Stimulated activated CD8-positive, alpha-beta memory T cell treated with anti-CD3 and anti-CD28 coated beads, Interleukin-4, amount 100 ng/mL, for 24 hours (primary cell): ENCODE results near the gene PPM1K.
A peak's percentile ranks its signal among the peaks of the same experiment; 100 is the strongest.
"Not testable (repeated sequence)": the region's sequence is repeated elsewhere in the genome, so short reads cannot be mapped to it uniquely, and the experiment has no call there.

Experiments
- DNase-seq: peaks from one replicate; pipeline ENCODE4 v3.0.0-alpha.2; 2020; ENCODE audit warnings: low read depth

Gene PPM1K

DNA sequence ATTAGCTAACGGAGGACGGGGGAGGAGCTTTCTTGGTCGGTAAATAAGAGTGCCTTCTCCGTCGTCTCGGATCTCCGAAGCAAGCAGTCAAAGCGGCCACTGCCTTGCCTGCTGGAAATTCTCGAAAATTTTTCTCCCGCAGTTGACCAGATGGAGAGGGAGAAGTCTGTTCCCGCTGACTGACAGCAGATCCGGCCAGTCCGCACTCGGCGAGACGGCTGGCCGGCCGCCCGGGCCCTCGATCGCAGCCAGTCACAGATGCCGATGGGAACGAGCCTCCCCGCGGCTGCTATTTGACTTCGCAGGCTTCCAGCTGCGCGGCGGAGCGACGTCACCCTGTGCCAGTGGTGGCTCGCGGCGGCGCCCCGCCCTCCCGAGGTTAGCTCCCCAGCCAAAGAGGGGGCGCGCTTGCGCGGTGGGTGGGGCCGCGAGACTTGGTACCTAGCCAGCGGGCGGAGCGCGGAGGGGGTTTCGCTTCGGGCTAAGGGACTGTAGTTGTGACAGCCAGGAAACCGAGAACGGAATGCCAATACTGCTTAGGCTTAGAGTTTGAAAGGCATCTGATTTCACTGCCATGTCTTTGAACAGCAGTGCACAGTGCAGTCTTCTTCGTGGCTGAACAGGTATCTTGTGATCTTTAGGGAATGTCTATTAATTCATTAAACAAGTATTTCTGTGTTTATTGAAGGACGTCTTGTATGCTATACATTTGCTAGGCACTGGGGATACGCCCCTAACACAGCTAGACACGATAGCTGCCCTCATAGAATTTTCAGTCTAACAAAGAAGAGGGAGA lies at the start of gene PPM1K:
TSS of gene PPM1K (minus strand) at position 123 of the 796 bp plus-strand sequence. CDS start 5,978 bp downstream, outside the sequence.
- peak; percentile 99 for DNase-seq

DNA sequence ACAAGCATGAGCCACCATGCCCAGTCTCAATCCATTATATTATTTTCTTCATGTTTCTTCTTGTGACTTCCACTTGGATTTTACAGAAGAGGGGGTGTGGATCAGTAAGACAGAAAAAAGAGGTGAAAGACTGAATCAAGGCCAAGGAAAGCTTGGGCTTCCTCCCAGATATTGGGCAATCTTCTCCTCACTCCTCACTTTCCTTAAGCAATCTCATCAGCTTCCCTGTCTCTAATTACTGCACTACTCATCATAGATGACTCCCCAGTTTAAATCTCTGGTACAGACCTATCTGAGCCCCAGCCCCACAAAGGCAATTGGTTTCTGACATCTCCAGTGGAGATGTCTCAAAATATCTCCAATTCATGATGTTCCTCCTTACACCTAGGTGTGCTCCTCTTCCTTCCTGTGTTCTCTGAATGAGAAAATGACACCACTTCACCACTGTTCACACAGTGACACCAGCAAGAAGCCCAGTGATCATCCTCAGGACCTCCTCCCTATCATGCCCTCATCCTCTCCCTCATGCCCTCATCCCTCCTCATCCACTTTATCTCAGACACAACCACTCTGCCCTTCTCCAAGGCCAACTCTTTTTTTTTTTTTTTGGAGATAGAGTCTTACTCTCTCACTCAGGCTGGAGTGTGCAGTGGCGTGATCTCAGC lies 49.5 kb upstream of the PPM1K start:
- DNase-seq, result no peak

DNA sequence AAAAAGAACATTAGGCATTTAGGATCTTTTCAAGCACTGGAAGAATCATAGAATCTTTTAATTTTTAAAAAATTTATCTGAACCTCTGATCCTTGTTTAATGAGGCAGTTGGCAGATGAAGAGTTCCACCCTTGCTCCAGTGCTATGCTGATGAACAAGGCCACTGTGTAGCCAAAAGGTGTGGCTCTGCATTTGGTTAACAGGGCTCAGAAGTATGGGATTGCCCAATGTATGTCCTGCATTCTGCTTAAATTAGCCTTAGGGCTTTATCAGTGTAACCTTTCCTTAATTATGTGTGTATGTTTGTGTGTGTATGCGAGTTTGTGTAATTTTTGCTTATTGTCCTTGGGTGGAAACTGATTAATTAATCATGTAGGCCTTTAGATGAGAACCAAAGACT lies 43.3 kb upstream of the PPM1K start:
- no peak for DNase-seq

DNA sequence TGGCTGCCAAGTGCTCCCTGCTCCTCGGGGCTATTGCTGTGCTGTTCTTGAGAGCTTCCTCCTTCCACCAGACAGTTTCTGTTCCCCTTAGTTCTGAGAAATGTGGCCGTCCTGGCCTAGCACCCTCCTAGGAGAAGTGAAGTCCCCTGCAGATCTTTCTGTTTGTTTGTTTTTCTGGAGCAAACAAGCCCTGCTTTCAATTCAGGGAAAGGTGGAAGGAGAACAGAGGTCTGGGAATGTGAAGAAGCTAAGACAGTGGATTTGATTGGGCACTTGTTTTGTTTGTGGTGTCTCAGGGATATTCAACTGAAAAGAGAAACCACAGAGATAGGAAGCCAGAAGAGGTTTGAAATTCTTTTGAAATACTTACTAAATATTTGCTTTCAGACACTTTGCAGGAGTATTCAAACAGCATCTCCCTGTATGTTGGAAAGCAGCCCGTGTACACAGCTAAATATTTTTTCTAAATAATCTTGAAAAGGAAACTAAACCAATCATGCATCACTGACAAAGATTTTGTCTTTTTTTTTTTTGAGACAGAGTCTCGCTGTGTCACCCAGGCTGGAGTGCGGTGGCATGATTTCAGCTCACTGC lies 36.5 kb upstream of the PPM1K start:
- DNase-seq, result no peak

DNA sequence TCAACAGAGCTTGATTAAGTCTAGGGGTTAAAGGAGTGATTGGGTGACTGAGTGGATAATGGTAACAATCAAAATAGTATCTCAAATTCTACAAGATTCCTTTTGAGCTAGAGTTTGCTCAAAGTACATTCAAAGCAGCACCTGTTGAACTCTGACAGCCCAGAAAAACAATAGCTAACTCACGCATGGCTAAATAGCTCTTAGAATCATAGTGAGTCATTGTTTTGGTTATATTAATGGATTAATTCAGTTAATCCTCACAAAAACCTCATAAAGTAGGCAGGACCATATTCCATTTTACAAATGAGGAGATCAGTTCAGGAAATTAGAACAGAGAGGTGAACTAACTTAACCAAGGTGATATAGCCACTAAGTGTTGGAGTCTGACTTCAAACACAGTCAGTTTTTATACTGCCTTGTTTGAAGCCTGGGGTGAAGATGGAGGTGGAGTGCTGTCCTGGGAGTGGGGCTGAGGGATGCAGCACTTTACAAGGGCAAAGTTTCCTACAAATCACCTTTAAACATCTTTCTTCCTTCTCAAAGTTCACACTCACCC lies 35.9 kb upstream of the PPM1K start:
- DNase-seq, result no peak

DNA sequence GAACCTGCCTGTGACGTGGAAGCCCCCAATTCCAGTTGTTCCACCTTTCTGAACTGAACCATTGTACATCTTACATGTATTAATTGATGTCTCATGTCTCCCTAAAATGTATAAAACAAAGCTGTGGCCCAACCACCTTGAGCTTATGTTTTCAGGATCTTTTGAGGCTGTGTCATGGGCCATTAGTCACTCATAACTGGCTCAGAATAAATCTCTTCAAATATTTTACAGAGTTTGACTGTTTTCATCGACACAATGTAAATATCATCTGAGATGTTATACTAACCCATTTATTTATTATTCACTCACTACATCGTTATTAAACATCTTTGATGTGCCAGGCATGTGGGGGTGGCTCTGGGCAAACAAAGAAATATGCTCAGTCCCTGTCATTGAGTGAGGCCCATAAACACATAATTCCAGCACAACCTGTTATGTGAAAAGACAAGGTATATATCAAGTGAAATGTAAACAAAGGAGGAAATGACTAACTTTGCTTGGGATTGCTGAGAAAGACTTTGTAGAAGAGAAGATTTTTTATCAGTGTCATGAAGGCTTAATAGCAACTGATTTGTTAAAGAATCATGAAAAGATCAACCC lies 34.5 kb upstream of the PPM1K start:
- DNase-seq, result no peak

DNA sequence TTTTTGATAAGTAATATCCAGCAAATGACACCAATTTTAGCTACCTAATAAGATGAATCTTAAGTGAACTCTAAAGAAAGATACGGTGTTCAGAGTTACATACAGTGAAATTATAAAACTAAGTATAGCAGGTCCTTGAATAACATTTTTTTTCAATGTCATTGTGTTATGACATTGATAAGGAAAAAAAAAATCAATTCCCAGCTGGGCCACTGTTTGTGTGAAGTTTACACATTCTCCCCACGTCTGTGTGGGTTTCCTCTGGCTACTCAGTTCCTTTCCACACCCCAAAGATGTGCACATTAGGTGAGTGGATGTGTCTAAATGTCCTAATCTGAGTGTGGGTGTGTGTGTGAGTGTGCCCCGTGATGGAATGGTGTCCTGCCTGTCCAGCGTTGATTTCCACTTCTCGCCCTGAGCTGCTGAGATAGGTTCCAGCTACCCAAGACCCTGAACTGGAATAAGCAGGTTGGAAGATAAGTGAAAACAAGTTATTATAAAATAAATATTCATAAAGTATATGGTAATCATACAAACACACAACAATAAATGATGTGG lies 31.2 kb upstream of the PPM1K start:
- no peak for DNase-seq

DNA sequence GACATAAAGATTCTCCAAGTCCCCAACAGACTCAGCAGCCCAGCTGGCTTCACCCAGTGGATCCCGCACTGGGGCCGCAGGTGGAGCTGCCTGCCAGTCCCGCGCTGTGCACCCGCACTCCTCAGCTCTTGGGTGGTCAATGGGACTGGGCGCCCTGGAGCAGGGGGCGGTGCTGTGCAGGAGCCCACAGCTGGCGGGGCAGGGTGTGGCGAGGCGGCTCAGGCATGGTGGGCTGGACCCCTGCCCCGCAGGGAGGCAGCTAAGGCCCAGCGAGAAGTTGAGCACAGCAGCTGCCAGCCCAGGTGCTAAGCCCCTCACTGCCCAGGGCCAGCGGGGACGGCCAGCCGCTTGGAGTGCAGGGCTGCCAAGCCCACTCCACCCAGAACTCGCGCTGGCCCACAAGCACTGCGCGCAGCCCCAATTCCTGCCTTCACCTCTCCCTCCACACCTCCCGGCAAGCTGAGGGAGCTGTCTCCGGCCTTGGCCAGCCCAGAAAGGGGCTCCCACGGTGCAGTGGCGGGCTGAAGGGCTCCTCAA lies 28.8 kb upstream of the PPM1K start:
- not testable (repeated sequence) for DNase-seq

DNA sequence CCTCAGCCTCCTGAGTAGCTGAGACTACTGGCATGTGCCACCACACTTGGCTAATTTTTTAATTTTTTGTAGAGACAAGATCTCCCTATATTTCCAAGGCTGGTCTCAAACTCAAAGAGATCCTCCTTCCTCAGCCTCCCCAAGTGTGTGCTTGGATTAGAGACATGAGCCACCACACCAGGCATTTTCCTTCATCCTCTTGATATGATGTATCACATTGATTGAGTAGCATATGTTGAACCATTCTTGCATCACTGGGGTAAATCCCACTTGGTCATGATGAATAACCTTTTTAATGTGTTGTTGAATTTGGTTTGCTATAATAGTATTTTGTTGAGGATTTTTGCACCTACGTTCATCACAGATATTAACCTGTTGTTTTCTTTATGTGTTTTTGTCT lies 24.2 kb upstream of the PPM1K start:
- no peak for DNase-seq

DNA sequence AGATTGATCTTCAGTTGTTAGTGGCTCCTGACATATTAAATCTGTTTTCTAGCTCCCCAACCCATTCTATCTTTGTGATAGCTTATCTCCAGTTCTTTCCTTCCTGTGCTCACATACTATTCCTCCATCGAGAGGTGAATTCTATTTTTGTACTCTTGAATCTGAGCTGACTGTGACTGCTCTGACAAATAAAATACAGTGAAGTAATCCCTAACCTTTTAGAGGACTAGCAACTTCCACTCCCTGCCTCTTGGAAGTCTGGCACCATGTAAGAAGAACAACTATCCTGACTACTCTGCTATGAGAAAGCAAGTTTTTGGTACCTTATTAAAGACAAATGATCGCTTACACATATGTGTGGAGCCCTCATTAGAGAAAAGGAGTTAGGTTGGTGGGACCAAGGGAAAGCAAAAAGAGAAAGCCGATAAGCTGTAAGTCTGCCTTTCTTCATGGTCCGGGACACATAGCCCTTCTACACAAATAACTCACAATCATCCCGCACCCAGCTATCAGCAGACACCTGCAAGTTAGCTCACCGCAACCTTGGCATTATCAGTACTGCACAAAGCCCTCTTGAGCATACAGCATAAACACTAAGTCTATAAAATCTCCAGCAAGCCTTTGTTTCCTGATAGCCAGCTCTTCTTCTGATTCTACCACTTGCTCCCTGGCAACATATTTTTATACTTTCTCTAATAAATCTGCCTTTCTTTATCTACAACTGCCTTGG lies 13.5 kb upstream of the PPM1K start:
- no peak for DNase-seq

DNA sequence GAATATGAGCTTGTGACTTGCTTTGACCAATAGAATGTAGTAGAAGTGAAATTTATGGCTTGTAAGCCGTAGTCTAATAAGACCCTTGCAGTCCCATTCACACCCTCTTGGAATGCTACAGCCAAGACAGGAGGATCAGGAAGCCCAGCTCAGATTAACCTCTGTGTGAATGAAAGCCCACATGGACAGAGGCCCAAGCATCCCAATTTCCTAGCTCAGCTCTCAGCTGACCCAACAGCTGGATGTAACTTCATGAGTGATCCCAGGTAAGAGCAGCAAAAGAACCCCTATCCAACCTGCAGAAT lies 12.8 kb upstream of the PPM1K start:
- DNase-seq, result no peak

DNA sequence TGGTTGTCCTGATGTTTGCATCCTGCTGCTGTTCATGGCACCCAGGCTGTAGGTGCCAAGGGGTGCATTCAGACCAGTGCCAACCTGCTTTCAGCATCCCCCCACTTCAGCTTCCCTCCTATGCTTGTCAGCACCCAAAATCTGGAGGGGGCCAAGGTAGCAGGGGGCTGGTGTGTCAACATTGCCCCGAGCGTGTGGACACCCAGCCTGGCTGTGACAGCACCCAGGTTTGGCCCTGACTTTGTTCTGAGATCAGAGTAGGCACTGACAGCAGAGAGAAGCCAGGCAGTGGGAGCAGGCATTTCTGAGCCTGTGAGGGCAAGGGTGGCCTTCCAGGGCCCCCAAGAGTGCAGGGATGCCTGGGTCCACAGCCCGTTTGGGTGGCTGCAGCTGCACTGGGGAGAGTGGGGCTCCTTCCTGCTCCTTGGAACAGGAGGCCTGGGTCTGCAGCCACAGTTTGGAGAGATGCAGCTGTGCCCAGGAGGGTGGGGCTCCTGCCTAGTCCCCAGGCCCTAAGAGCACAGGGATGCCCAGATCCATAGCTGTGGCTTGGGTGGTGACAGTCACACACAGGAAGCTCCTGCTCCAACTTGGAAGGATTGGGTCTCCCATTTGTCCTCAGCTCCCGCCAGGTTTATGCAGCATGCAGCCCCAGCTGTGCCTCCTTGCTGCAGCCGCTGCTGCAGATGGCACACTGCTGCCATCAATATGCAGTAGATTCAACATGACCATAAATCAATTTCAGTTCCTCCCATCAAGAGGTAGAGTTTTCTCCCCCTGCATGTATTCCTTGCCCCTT lies 12.3 kb upstream of the PPM1K start:
- no peak for DNase-seq

DNA sequence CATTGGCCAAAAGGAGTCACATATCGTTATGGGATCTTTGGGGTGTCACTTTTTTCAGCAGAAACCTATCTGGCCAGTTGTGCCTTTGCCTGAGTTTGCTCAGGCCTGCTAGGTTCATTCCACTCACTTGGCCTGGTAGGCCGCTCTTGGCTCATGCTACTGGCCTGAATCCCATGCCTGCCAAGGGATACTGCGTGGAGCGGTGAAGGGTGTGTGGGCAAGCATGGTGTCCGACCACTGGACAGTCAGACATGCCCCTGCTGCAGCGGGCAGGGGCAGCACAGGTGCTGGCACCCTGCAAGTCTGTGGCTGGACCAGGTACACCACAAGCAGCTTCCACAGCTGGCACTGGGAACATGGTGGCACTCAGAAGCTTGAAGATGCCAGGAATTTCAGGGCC lies 11.3 kb upstream of the PPM1K start:
- no peak for DNase-seq

DNA sequence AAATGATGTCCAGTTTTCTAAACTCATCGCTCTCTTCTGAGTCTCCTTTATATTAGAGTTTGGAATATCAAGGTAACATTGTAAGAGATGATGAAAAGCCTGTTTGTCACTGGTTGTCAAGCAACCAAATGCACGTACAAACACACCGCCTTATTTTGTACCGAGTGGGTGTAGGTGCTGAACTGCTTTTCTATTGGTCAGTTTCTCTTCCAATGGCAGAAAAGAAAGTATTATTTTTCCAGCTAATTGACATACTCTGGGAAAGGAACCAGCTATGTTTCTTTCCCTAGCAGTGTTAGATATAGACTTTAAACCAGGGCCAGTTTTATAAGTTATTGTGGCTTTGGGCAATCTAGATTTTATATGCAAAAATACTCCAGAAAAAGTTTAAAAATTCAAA lies 6.6 kb upstream of the PPM1K start:
- no peak for DNase-seq

DNA sequence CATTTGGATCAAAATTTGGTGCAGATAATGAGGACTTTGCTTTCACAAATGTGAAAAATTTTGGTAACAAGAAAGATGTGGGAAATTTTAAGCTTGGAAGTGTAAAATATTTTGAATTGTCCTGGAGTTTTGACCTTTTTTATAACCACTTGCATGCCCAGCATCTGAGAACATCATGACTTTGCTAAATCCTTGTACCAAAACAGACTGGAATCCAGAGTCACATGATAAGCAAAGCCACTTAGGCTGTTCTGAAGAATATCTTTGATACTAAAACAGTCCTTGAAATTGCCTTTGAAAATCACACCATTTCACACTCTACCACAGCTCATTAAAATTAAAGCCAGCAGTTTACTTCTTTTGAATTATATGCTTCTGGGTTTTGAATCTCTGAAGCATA lies 2.5 kb upstream of the PPM1K start:
- DNase-seq, result no peak

DNA sequence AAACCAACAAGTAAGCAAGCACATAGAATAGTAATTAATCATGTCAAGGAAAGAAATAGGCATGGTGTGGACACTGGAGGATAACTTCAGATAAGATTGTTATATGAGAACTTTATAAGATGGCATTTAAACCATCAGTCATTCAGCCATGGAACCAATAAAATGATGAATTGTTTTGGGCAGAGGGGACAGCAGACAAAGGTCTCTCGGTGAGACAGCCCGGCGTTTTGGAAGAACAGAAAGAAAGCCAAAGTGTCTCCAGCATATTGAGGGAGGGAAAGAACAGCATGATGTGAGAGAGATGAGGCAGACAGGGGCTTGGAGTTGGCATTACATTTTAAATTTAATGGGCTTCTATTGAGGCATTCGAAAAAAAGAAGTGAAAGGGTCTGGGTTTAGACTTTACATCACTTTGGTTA lies 883 bp upstream of the PPM1K start:
- DNase-seq, result no peak

DNA sequence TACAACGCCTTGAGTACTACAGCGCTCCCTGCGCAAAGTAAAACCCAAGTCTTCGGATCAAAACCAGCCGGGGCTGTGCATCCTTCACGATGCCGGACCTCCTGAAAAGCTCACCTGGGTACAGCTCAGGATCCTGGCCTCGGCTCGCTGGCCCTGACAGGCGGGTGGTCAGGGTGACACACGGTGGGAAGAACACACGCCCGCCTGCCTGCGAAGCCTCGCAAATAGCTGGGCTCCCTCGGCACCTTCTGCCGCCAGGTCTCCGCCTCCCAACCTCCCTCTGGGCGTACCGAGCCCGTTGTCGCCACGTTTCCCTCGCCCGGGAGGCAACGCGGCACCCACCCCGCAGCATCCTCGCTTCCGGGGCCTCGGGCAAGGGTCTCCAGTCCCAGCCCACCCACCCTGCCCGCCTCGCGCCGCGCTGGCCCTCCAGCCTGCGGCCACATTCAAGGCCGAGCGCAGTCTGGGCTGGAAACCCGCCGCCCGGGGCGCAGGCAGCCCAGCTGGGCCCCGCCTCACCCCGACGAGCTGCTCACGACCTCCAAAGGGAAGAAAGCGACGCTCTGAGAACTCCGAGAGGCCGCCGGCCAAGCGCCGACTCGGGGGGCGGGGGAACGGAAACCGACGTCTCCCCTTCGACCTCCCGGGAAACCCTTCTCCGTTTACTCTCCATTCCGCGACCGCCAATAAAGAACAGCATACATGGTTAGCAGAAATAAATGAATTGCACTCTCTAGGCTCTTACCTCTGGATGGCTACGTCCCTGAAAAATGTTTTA lies 511 bp downstream of the PPM1K start:
- peak; percentile 52 for DNase-seq

DNA sequence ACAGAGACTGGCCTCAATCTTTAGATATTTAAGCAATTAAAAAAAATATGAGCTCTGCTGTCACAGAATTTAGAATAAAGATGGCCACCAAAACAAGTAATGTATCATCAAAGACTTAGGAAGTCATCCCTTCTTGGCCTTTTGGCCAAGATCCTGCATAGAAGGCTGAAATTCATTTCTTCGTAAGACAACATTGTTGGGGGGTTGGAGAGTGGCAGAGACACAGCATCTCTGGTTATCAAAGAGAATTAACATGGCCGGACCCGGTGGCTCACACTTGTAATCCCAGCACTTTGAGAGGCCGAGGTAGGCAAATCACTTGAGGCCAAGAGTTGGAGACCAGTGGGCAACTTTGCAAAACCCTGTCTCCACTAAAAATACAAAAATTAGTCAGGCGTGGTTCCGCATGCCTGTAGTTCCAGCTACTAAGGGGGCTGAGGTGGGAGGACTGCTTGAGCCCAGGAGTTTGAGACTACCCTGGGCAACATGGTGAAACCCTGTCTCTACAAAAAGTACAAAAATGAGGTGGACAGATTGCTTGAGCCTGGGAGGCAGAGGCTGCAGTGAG lies 4.0 kb downstream of the PPM1K start:
- DNase-seq, result no peak

DNA sequence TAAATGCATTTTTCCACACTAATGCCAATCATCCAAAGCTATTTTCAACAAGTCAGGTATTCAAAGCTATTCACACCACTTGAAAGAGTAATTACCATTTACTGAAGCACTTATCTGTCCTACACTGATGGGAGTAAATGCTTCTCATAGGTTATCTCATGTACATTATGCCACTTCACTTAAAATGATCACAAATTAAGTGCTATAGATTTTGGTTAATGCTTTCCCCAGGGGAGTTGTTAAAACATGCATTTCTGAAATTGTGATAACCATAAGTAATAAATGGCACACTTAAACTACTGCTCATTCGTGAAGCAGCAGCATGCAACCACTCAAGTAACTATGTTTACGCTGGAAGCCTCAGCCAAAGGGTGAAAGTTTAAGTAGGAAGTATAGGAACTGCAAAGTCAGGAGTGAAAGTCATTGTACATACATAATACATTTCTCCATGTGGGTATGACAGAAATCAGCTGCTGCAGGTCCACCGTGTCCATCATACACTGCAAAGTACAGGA lies 6.6 kb downstream of the PPM1K start:
- DNase-seq, result no peak
